Small intestine (tissue), 7 donors: ENCODE data around the gene CNTFR. TPM values are rescaled to one million over a fixed set of nuclear protein-coding genes. Genes with fewer than 3 reads are reported as not detected.

Experiments
- DNase-seq, 2 donors: peaks; one replicate each; pipeline versions ENCODE4 v3.0.0 to v3.0.0-alpha.2; 2013
- FAIRE-seq: peaks from 2 replicates; lab custom pipeline; 2012; peaks lifted over from hg19 to GRCh38; lab: Jason Lieb, UNC
- H3K27ac ChIP-seq, 3 donors: one replicate each; pipeline ENCODE4 v1.5.1; 2013; ENCODE audit warnings: low read length in 2 of 3, mild to moderate bottlenecking in 2 of 3, control low read depth in 1 of 3, inconsistent platforms in 1 of 3, low read depth in 1 of 3, moderate library complexity in 1 of 3
- H3K27me3 ChIP-seq, 3 donors: one replicate each; pipeline ENCODE4 v1.6.1; 2013; ENCODE audit warnings: low read length in 3 of 3, inconsistent platforms in 1 of 3; ENCODE audit not compliant: control insufficient read depth in 3 of 3, insufficient read depth in 3 of 3
- H3K36me3 ChIP-seq, 3 donors: one replicate each; pipeline ENCODE4 v1.6.1; 2013; ENCODE audit warnings: low read length in 3 of 3, inconsistent platforms in 1 of 3, low read depth in 1 of 3, mild to moderate bottlenecking in 1 of 3, moderate library complexity in 1 of 3; ENCODE audit not compliant: control insufficient read depth in 3 of 3, insufficient read depth in 2 of 3
- H3K4me1 ChIP-seq, 3 donors: one replicate each; pipeline ENCODE4 v1.6.1; 2013; ENCODE audit warnings: low read length in 2 of 3, inconsistent platforms in 1 of 3, low read depth in 1 of 3, mild to moderate bottlenecking in 1 of 3, moderate library complexity in 1 of 3; ENCODE audit not compliant: control insufficient read depth in 3 of 3, insufficient read depth in 2 of 3
- H3K4me3 ChIP-seq, 3 donors: one replicate each; pipeline ENCODE4 v1.5.1; 2013; ENCODE audit warnings: low read length in 3 of 3, control low read depth in 1 of 3, inconsistent platforms in 1 of 3, low read depth in 1 of 3, mild to moderate bottlenecking in 1 of 3, moderate library complexity in 1 of 3
- H3K9me3 ChIP-seq, 2 donors: one replicate each; pipeline ENCODE4 v1.6.1; 2013; ENCODE audit warnings: low read depth in 1 of 2, low read length in 1 of 2; ENCODE audit not compliant: control insufficient read depth in 2 of 2, insufficient read depth in 1 of 2
- WGBS, 3 donors: extraction: QIAGEN DNeasy Blood & Tissue Kit; methylation state at CpG; one replicate each; pipeline ENCODE4 v1.1.7; 2013; 5-methylcytosine and 5-hydroxymethylcytosine counted together
- polyA plus RNA-seq, 4 donors: library from polyadenylated mRNA; stranded (reverse) in 3 of 4; unstranded in 1 of 4; fragments of 200-250 nt in 3 of 4; fragments of 120-200 nt in 1 of 4; gene quantifications; one replicate each; pipeline versions ENCODE4 v1.2.1 to v1.2.3, GENCODE V29; 2013
- donor health status: healthy with polysubstance abuse.
- donor health status: control.
- donor health status: control.
- donor health status: Bipolar disorder and iron deficiency.
- donor health status: healthy.

The CNTFR gene
- polyA plus RNA-seq, 4 donors, result 1.1 to 9.3 (median 5.9) TPM

DNA sequence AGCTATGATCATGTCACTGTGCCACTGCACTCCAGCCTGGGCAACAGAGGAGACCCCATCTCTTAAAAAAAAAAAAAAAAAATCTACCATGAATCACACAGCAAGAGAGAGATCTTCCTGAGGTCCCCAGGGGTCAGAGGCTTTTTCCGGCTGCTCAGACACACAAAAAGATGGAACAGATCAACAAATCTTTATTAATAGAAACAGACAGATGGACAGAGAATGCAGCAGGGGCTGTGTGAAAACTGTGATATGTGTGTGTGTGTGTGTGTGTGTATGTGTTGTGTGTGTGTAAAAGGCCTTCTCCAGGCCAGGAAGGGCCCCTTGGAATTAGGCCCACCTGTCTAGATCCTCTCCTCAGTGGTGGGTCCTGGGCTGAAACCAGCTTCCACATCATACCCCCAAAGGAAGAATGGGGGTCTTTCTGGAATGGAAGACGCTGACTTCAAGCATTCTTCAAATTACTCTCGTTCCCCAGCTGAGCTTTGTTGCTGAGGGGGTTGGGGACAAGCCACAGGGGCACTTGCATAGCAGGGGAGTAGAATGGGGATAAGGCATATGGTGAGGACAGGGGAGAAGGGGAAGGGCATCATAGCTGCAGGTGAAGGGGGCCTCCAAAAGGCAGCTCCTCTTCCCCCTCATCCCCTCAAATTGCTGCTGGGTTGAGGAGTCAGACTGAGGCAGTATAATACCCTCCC, 45.2 kb upstream of the CNTFR start:
- no peak for FAIRE-seq
- no peak overlapping the region for H3K27ac ChIP-seq
- H3K9me3 ChIP-seq, result no peaks in the 10 kb centered on the region
- 77 to 88% (median 88%) methylated on average over 3 of the region's 3 CpGs for WGBS, 3 donors
- peaks cover 0 to 14% (median 0%) of the 10 kb centered on the region in 3 donors for H3K27me3 ChIP-seq
- H3K4me1 ChIP-seq, result peaks cover 0 to 27% (median 5%) of the 10 kb centered on the region in 3 donors
- no peak for DNase-seq
- H3K4me3 ChIP-seq, result no peak overlapping the region
- peaks cover 0 to 16% (median 0%) of the 10 kb centered on the region in 3 donors for H3K36me3 ChIP-seq

DNA sequence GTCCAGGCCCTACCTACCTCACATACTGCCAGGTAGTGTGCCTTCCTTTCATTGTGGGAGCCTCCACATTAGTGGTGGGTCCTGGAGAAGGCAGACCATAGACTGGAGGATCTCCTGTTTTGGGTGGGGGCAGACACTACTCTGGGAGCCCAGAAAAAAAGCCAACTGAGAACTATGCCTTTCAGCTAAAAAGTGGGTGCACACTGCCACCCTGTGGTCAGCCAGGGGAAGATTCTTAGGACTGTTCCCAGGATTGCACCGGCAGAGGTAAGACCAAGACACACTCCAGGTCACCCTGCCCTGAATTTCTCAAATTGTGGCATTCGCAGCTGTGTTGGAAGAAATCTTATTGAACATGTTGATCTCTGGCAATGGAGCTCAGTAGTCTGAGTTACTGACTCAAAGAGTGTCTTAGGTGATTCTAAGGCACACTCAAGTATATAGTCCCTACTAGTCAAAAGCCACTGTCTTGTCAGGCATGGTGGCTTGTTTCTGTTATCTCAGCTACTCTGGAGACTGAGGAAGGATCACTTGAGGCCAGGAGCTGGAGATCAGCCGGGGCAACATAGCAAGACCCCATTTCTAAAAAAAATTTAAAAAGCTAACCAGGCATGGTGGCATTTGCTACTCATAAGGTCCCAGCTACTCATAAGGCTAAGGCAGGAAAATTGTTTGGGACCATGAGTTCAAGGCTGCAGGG, 44.5 kb upstream of the CNTFR start:
- H3K4me1 ChIP-seq, result peaks cover 0 to 27% (median 5%) of the 10 kb centered on the region in 3 donors
- WGBS, 3 donors, result 13 to 25% (median 20%) methylated on average over 3 of the region's 3 CpGs
- peaks cover 0 to 16% (median 0%) of the 10 kb centered on the region in 3 donors for H3K36me3 ChIP-seq
- no peaks in the 10 kb centered on the region for H3K9me3 ChIP-seq
- no peak overlapping the region for H3K27ac ChIP-seq
- peaks cover 0 to 21% (median 4%) of the 10 kb centered on the region in 3 donors for H3K27me3 ChIP-seq
- DNase-seq, result peak; percentile 72 to 77
- FAIRE-seq, result no peak
- no peak overlapping the region for H3K4me3 ChIP-seq

DNA sequence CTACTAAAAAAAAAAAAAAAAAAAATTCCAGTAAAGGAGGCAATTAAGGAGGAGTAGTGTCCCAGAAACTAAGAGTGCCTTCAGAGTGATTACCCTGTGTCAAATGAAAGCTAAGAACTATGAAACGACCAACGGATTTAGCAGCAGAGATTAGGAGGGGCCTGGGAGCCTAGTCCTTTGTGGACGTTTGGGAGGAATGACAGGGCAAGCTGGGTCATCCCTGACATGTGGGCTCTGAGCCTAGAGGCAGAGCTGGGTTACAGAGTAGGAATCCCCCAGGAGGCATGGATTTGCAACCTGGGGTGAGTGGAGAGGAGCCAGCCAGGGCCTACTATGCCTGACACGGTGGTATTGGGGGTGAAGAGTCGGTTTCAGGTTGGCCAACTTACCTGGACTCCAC, 43.6 kb upstream of the CNTFR start:
- Histone ChIP-seq H3K4me1 (peaks cover 0 to 25% (median 2%) of the 10 kb centered on the region in 3 donors), H3K36me3 (peaks cover 0 to 16% (median 0%) of the 10 kb centered on the region in 3 donors), H3K4me3 (no peak overlapping the region), H3K27ac (no peak overlapping the region), H3K27me3 (peaks cover 0 to 27% (median 6%) of the 10 kb centered on the region in 3 donors), H3K9me3 (no peaks in the 10 kb centered on the region)
- WGBS, 3 donors, result 43 to 65% (median 59%) methylated on average over 5 of the region's 5 CpGs
- FAIRE-seq, result no peak
- no peak for DNase-seq

DNA sequence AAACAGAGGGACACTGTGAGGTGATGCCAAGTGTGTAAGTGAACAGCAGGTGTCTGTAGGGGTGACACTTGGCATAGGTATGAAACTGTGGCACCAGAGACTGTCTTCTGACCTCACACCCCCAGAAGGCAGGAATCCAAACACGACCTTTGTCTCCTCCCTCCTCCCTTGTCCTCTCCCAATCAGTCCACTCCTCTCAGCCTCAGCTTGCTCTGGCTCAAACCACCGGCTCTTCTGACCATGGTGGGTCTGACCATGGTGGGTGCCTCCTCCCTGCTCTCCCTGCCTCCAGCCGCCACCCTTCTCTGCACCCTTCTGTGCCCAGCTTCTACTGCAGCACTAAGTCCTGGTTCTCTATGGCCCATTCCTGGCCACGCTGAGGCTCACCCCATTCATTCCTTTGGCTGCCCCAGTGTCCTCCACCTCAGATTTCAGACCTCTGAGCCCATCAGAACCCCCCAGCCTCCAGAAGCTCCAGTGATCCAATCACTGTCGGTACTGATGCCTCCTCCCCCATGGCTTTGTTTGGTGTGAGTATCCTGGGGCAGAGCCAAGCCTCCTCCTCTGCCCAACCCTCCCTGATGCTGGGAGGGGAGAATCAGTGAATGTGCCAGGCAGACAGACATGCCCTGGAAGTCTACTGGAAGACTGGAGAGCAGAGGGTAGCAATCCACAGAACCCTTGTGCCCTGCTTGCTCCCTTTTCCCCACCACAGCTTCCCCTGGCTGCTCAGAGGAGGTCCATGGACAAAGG, 41.1 kb upstream of the CNTFR start:
- peak; percentile 39 to 73 for DNase-seq
- no peak overlapping the region for H3K27ac ChIP-seq
- FAIRE-seq, result no peak
- H3K9me3 ChIP-seq, result no peaks in the 10 kb centered on the region
- peaks cover 0 to 53% (median 25%) of the 10 kb centered on the region in 3 donors for H3K27me3 ChIP-seq
- H3K36me3 ChIP-seq, result peaks cover 0 to 11% (median 0%) of the 10 kb centered on the region in 3 donors
- no peak overlapping the region for H3K4me3 ChIP-seq
- 17 to 33% (median 25%) methylated on average over 5 of the region's 5 CpGs for WGBS, 3 donors
- H3K4me1 ChIP-seq, result peaks cover 0 to 12% (median 2%) of the 10 kb centered on the region in 3 donors

DNA sequence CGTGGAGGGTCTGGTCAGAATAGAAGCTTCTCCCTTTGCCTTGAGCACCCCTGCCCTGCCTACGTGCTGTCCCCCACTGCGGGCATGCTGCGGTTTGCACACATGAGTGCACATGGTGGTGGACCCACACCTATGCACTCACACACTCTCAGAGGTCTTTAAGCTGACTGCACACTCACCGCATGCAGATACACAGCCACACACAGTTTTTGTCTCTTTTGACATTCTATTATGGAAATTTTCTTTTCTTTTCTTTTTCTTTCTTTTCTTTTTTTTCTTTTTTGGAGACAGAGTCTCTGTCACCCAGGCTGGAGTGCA, 39.9 kb upstream of the CNTFR start:
- H3K27ac ChIP-seq, result no peak overlapping the region
- WGBS, 3 donors, result 27 to 41% (median 37%) methylated on average over 5 of the region's 5 CpGs

DNA sequence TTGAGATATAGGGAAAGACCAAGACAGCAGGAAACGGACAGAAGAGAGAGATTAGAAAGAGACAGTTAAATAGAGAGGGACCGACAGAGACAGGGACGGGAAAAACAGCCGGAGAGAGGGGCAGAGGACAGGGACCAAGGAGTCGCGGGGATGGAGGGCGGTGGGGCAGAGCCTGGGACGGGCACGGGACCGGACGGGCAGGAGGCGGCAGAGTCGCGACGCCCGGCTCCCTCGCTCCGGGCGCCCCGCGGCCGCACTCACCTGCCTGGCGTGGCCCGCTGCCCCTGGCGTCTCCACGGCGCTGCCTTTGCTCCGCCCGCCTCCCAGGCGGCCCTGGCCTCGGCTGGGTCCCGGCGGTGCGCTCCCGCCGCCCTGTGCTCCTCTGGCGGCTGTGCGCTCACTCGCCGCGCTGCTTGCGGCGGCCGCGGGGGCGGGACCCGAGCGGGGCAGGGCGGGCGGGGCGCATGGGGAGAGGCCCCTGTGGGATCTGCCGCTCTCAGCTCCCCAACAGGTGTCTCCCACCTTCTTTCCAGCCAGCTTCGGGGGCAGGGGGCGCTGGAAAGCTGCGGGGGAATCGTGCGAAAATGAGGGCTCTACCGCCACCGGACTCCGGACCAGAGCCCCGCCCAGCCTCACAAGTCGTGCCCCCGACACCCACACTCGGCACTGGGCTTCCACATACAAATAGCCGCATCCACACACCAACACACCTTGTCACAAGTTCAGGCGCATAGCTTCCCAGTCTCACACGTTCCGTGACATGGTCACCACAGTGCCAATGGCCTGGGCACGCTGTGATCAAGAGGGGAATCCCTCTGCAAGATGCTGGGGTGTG, 39.3 kb upstream of the CNTFR start, which contains the start of gene ARID3C:
Gene ARID3C (minus strand): TSS at position 411 of the 835 bp plus-strand sequence. CDS start 1,052 bp downstream, outside the sequence.
- Histone ChIP-seq H3K27me3 (peaks cover 0 to 70% (median 39%) of the 10 kb centered on the region in 3 donors), H3K36me3 (no peaks in the 10 kb centered on the region), H3K27ac (no peak within 1 kb of the TSS), H3K4me1 (peaks cover 0 to 21% (median 2%) of the 10 kb centered on the region in 3 donors), H3K4me3 (peak within 1 kb of the TSS in 2 of 3 donors; percentile 10 to 49), H3K9me3 (no peaks in the 10 kb centered on the region)
- 1 to 3% (median 2%) methylated on average over 34 to 69 of the region's 69 CpGs for WGBS, 3 donors
- FAIRE-seq (no peak), DNase-seq (peak; percentile 56 to 72)

More for the DNA sequence above, 39.9 kb upstream of the CNTFR start:
- Histone ChIP-seq H3K27me3 (peaks cover 0 to 64% (median 33%) of the 10 kb centered on the region in 3 donors), H3K4me3 (peak overlapping the region in 2 of 3 donors; percentile 10 to 49), H3K4me1 (peaks cover 0 to 17% (median 2%) of the 10 kb centered on the region in 3 donors), H3K36me3 (no peaks in the 10 kb centered on the region), H3K9me3 (no peaks in the 10 kb centered on the region)
- no peak for FAIRE-seq
- no peak for DNase-seq

DNA sequence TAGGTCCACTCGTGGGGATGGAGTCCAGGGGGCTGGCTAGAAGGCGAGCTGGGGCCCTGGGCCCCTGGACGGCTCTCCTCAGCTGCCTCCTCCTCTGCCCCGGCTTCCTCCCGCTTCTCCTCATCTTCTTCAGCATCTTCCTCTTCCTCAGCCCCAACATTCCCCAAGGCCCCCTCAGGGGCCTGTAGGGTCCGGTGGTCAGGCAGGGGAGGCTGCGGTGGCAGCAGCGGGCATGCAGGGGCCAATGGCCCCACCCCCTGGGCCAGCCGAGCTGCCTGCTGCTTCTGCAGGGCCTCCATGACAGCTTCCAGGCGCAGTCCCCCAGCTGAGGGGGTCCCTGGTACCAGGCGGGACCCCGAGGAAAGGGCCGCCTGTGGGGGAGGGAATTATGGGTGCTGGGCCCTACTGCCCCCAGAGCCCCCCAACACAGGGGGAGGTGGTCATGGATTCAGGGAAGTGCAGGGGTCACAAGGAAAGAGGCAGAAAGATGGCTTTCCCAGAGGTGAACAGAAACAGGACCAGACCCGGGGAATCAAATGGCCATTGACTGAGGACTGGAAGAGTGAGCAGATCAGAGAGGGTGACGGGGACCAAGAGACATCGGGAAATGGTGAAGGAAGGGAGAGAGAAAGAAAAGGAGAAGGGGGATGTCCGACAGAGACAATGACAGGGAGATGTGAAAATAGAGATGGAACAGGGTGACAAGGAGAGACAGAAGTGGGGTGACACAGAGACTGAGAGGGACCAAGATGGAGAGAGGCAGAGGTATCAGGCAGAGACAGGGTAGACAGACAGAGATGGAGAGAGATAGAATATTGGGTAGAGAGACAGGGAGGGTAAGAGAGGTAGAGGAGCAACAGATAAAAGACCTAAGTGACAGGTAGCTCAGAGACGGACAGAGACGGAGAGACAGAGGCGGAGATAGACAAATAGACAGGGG, 38.5 kb upstream of the CNTFR start:
- Histone ChIP-seq H3K4me1 (peaks cover 0 to 24% (median 2%) of the 10 kb centered on the region in 3 donors), H3K9me3 (no peaks in the 10 kb centered on the region), H3K4me3 (peak overlapping the region in 1 of 3 donors; percentile 49), H3K36me3 (no peaks in the 10 kb centered on the region), H3K27me3 (peaks cover 0 to 79% (median 44%) of the 10 kb centered on the region in 3 donors), H3K27ac (no peak overlapping the region)
- WGBS, 3 donors, result 33 to 39% (median 38%) methylated on average over 20 of the region's 20 CpGs
- FAIRE-seq (no peak), DNase-seq (no peak)
